Adipose tissue (tissue), 3 donors: ENCODE results near the gene STAT3. TPM values are rescaled to one million over a fixed set of nuclear protein-coding genes. Genes with fewer than 3 reads are reported as not detected.
"Not testable (repeated sequence)": the region's sequence is repeated elsewhere in the genome, so short reads cannot be mapped to it uniquely, and the experiment has no call there.

Source experiments
- H3K27ac ChIP-seq: one replicate; pipeline ENCODE4 v1.5.1; 2013; ENCODE audit warnings: low read depth, low read length
- WGBS, 3 donors: extraction: QIAGEN DNeasy Blood & Tissue Kit; methylation state at CpG; one replicate each; pipeline ENCODE4 v1.1.7; 2013; 5-methylcytosine and 5-hydroxymethylcytosine counted together
- polyA plus RNA-seq, 3 donors: library from polyadenylated mRNA; stranded (reverse); fragments of 200-250 nt; gene quantifications; one replicate each; pipeline ENCODE4 v1.2.3, GENCODE V29; 2013
- donor health status: healthy with polysubstance abuse.
- donor health status: Bipolar disorder and iron deficiency.
- donor health status: healthy.

Gene STAT3
- polyA plus RNA-seq, 3 donors: 60.7 to 204 (median 92.9) TPM

- WGBS, 3 donors: 28 to 74% (median 31%) methylated on average over 4 of the region's 4 CpGs
- no peak overlapping the region for H3K27ac ChIP-seq
Observed at GRCh38 chr17:42411361-42411760, 23.1 kb upstream of the STAT3 start.

- WGBS, 3 donors: 57 to 85% (median 58%) methylated on average over 5 of the region's 5 CpGs
- H3K27ac ChIP-seq: peak overlapping the region; percentile 78
Observed at GRCh38 chr17:42410319-42410685, 22.1 kb upstream of the STAT3 start.

- WGBS, 3 donors: 17 to 40% (median 23%) methylated on average over 5 of the region's 5 CpGs
- peak overlapping the region; percentile 78 for H3K27ac ChIP-seq
Observed at GRCh38 chr17:42409523-42410318, 21.5 kb upstream of the STAT3 start.

- 42 to 83% (median 50%) methylated on average over 2 of the region's 2 CpGs for WGBS, 3 donors
- H3K27ac ChIP-seq: no peak overlapping the region
Observed at GRCh38 chr17:42408061-42408460, 19.8 kb upstream of the STAT3 start.

- no peak overlapping the region for H3K27ac ChIP-seq
- 3 to 15% (median 7%) methylated on average over 2 of the region's 2 CpGs for WGBS, 3 donors
Observed at GRCh38 chr17:42407289-42407836, 19.1 kb upstream of the STAT3 start.

GRCh38 chr17:42406615-42407288 lies 18.5 kb upstream of the STAT3 start:
- WGBS, 3 donors: 32 to 58% (median 38%) methylated on average over 5 of the region's 5 CpGs
- peak overlapping the region; percentile 26 for H3K27ac ChIP-seq

- WGBS, 3 donors: 26 to 34% (median 29%) methylated on average over 26 of the region's 26 CpGs
- H3K27ac ChIP-seq: no peak overlapping the region
Observed at GRCh38 chr17:42405963-42406495, 17.8 kb upstream of the STAT3 start.

- H3K27ac ChIP-seq: no peak overlapping the region
- 69 to 91% (median 87%) methylated on average over 31 to 35 of the region's 35 CpGs for WGBS, 3 donors
Observed at GRCh38 chr17:42405076-42405475, 16.8 kb upstream of the STAT3 start.

GRCh38 chr17:42404326-42405055 lies 16.2 kb upstream of the STAT3 start:
- no peak overlapping the region for H3K27ac ChIP-seq
- WGBS, 3 donors: 82 to 83% (median 83%) methylated on average over 53 to 63 of the region's 63 CpGs

- no peak overlapping the region for H3K27ac ChIP-seq
- WGBS, 3 donors: 73 to 89% (median 73%) methylated on average over 6 of the region's 6 CpGs
Observed at GRCh38 chr17:42403150-42403549, 14.9 kb upstream of the STAT3 start.

- H3K27ac ChIP-seq: no peak overlapping the region
- whole genome bisulfite sequencing, 3 donors: 39 to 60% (median 52%) methylated on average over 3 of the region's 3 CpGs
Observed at GRCh38 chr17:42402117-42402516, 13.9 kb upstream of the STAT3 start.

GRCh38 chr17:42400844-42401375 lies 12.7 kb upstream of the STAT3 start:
- WGBS, 3 donors: 82 to 89% (median 83%) methylated on average over 8 of the region's 8 CpGs
- not testable (repeated sequence) for H3K27ac ChIP-seq

GRCh38 chr17:42399948-42400843 lies 12.0 kb upstream of the STAT3 start:
- 80 to 81% (median 81%) methylated on average over 6 of the region's 6 CpGs for WGBS, 3 donors
- no peak overlapping the region for H3K27ac ChIP-seq

GRCh38 chr17:42399121-42399520 lies 10.9 kb upstream of the STAT3 start:
- WGBS, 3 donors: 47 to 81% (median 62%) methylated on average over 2 of the region's 2 CpGs
- no peak overlapping the region for H3K27ac ChIP-seq

GRCh38 chr17:42395601-42396000 lies 7.4 kb upstream of the STAT3 start:
- 98 to 99% (median 98%) methylated on average over 8 of the region's 8 CpGs for WGBS, 3 donors
- H3K27ac ChIP-seq: not testable (repeated sequence)

- 87 to 99% (median 93%) methylated on average over 4 of the region's 4 CpGs for WGBS, 3 donors
- no peak overlapping the region for H3K27ac ChIP-seq
Observed at GRCh38 chr17:42394838-42395237, 6.6 kb upstream of the STAT3 start.

- WGBS, 3 donors: 81 to 85% (median 81%) methylated on average over 4 of the region's 4 CpGs
Observed at GRCh38 chr17:42392692-42393415, 4.6 kb upstream of the STAT3 start.

More at GRCh38 chr17:42392692-42393415, 4.6 kb upstream of the STAT3 start:
- no peak overlapping the region for H3K27ac ChIP-seq
